HepG2 (cell line): ENCODE measurements around the gene TACC2.

Experiments used
- CTCF ChIP-seq: sonication (generic); formaldehyde crosslinking; IDR thresholded peaks from 2 replicates; pipeline ENCODE4 v1.5.0; 2020; ENCODE audit warnings: mild to moderate bottlenecking, missing genetic modification reagents, moderate library complexity
- MYNN ChIP-seq: sonication (generic); formaldehyde crosslinking; IDR thresholded peaks from 2 replicates; pipeline ENCODE4 v1.4.0; 2020; ENCODE audit warnings: mild to moderate bottlenecking, low read depth, missing genetic modification reagents
- NFIC ChIP-seq: IDR thresholded peaks from 2 replicates; pipeline ENCODE4 v1.6.1; 2012; ENCODE audit warnings: mild to moderate bottlenecking, low read length, inconsistent platforms
- PATZ1 ChIP-seq: sonication (generic); formaldehyde crosslinking; IDR thresholded peaks from 2 replicates; pipeline ENCODE4 v1.4.0; 2020; ENCODE audit warnings: missing genetic modification reagents
- PAX8 ChIP-seq: sonication (generic); formaldehyde crosslinking; IDR thresholded peaks from 2 replicates; pipeline ENCODE4 v1.8.0; 2022; ENCODE audit warnings: mild to moderate bottlenecking, missing genetic modification reagents, borderline replicate concordance
- PLSCR1 ChIP-seq: sonication (generic); formaldehyde crosslinking; IDR thresholded peaks from 2 replicates; pipeline ENCODE4 v1.5.0; 2020; ENCODE audit warnings: missing genetic modification reagents, mild to moderate bottlenecking, borderline replicate concordance
- PRPF4 ChIP-seq: fragments of 200-400 bp; formaldehyde crosslinking; IDR thresholded peaks from 2 replicates; pipeline ENCODE4 v1.6.1; 2016; ENCODE audit warnings: low read length, low read depth; ENCODE audit not compliant: poor library complexity, severe bottlenecking
- USF2 ChIP-seq, 2 experiments: sonication (generic) in 1 of 2; formaldehyde crosslinking in 1 of 2; IDR thresholded peaks; 2 replicates each; pipeline versions ENCODE4 v1.5.1 to v1.6.1; 2011 to 2020; ENCODE audit warnings: borderline replicate concordance in 1 of 2, low read depth in 1 of 2, low read length in 1 of 2, mild to moderate bottlenecking in 1 of 2, missing genetic modification reagents in 1 of 2, moderate library complexity in 1 of 2
- TF ChIP-seq, protein P1 (sequence below): sonication (generic); formaldehyde crosslinking; conservative IDR thresholded peaks from 2 replicates; pipeline ENCODE4 v1.4.0; 2020; ENCODE audit warnings: missing genetic modification reagents

- TF ChIP-seq PRPF4 (no peak), USF2 (IDR thresholded peaks at IDR 0.05; ENCODE audit: low read depth, low read length) (no peak), USF2 (CRISPR knock-in tag; IDR thresholded peaks at IDR 0.05; ENCODE audit: borderline replicate concordance) (no peak), PAX8 (CRISPR knock-in tag) (no peak), PLSCR1 (CRISPR knock-in tag) (no peak), MYNN (CRISPR knock-in tag) (no peak), CTCF (CRISPR knock-in tag) (no peak), PATZ1 (CRISPR knock-in tag) (no peak), NFIC (no peak)
- TF ChIP-seq, protein P1, sequence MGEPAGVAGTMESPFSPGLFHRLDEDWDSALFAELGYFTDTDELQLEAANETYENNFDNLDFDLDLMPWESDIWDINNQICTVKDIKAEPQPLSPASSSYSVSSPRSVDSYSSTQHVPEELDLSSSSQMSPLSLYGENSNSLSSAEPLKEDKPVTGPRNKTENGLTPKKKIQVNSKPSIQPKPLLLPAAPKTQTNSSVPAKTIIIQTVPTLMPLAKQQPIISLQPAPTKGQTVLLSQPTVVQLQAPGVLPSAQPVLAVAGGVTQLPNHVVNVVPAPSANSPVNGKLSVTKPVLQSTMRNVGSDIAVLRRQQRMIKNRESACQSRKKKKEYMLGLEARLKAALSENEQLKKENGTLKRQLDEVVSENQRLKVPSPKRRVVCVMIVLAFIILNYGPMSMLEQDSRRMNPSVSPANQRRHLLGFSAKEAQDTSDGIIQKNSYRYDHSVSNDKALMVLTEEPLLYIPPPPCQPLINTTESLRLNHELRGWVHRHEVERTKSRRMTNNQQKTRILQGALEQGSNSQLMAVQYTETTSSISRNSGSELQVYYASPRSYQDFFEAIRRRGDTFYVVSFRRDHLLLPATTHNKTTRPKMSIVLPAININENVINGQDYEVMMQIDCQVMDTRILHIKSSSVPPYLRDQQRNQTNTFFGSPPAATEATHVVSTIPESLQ (CRISPR knock-in tag), result no peak
Observed at GRCh38 chr10:122135251-122136025, 146.5 kb downstream of the TACC2 start.
